ENCODE data around the gene MRPL33. TPM values are rescaled to one million over a fixed set of nuclear protein-coding genes. Genes with fewer than 3 reads are reported as not detected.
A peak's percentile ranks its signal among the peaks of the same experiment; 100 is the strongest.

MRPL33 gene
- total and polyA plus RNA-seq, 2 of the 13 experiments (the other 11 are each of a cell fraction or from before 2014, with no cell fraction given), result 69.7 to 218 TPM

DNA sequence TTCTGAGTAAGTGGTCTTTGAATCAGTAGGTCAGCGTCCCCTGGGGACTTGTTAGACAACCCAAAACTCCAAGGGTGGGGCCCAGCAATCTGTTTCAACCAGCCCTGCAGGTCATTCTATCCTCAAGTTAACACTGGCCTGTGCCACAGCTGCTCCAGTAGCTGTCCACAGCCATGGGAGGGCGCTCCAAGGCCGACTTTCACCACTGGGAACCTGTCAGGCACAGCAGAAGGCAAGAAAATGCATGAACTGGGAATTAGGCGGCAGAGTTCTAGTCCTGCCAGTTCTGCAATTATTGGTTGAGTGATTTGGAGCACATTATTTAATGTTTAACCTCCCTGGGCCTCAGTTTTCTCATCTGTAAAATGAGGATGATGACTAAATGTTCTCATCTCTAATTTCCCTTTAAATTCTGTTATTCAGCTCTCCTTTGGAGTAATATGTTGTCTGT lies 17.4 kb upstream of the MRPL33 start (continued):
- TF ChIP-seq, protein P1, sequence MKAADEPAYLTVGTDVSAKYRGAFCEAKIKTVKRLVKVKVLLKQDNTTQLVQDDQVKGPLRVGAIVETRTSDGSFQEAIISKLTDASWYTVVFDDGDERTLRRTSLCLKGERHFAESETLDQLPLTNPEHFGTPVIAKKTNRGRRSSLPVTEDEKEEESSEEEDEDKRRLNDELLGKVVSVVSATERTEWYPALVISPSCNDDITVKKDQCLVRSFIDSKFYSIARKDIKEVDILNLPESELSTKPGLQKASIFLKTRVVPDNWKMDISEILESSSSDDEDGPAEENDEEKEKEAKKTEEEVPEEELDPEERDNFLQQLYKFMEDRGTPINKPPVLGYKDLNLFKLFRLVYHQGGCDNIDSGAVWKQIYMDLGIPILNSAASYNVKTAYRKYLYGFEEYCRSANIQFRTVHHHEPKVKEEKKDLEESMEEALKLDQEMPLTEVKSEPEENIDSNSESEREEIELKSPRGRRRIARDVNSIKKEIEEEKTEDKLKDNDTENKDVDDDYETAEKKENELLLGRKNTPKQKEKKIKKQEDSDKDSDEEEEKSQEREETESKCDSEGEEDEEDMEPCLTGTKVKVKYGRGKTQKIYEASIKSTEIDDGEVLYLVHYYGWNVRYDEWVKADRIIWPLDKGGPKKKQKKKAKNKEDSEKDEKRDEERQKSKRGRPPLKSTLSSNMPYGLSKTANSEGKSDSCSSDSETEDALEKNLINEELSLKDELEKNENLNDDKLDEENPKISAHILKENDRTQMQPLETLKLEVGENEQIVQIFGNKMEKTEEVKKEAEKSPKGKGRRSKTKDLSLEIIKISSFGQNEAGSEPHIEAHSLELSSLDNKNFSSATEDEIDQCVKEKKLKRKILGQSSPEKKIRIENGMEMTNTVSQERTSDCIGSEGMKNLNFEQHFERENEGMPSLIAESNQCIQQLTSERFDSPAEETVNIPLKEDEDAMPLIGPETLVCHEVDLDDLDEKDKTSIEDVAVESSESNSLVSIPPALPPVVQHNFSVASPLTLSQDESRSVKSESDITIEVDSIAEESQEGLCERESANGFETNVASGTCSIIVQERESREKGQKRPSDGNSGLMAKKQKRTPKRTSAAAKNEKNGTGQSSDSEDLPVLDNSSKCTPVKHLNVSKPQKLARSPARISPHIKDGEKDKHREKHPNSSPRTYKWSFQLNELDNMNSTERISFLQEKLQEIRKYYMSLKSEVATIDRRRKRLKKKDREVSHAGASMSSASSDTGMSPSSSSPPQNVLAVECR (CRISPR knock-in tag; IDR thresholded peaks at IDR 0.05; ENCODE audit: borderline replicate concordance), result peak; percentile 72; the same call in 1 of the 2 replicates
- no peak for TF ChIP-seq HOXA7 (CRISPR knock-in tag; IDR thresholded peaks at IDR 0.05)
- TF ChIP-seq MED1 (CRISPR knock-in tag; IDR thresholded peaks at IDR 0.05), result peak; percentile 53; the same call in 1 of the 2 replicates
- TF ChIP-seq, protein P2, sequence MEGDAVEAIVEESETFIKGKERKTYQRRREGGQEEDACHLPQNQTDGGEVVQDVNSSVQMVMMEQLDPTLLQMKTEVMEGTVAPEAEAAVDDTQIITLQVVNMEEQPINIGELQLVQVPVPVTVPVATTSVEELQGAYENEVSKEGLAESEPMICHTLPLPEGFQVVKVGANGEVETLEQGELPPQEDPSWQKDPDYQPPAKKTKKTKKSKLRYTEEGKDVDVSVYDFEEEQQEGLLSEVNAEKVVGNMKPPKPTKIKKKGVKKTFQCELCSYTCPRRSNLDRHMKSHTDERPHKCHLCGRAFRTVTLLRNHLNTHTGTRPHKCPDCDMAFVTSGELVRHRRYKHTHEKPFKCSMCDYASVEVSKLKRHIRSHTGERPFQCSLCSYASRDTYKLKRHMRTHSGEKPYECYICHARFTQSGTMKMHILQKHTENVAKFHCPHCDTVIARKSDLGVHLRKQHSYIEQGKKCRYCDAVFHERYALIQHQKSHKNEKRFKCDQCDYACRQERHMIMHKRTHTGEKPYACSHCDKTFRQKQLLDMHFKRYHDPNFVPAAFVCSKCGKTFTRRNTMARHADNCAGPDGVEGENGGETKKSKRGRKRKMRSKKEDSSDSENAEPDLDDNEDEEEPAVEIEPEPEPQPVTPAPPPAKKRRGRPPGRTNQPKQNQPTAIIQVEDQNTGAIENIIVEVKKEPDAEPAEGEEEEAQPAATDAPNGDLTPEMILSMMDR (CRISPR knock-in tag; IDR thresholded peaks at IDR 0.05), result peak; percentile 99
- TF ChIP-seq CBX5 (CRISPR knock-in tag; IDR thresholded peaks at IDR 0.05; ENCODE audit: borderline replicate concordance), result peak; percentile 87; the same call in 1 of the 2 replicates
- 0 out of 2 replicates have a peak, but pooled peaks have one; percentile 40 for TF ChIP-seq ZNF790 (CRISPR knock-in tag; IDR thresholded peaks at IDR 0.05; ENCODE audit: borderline replicate concordance)
- TF ChIP-seq ZFP36L1 (CRISPR knock-in tag; IDR thresholded peaks at IDR 0.05), result 0 out of 2 replicates have a peak, but pooled peaks have one; percentile 43
- TF ChIP-seq ZBTB3 (CRISPR knock-in tag; IDR thresholded peaks at IDR 0.05; ENCODE audit: borderline replicate concordance, low read depth), result no peak
- TF ChIP-seq KLF13 (CRISPR knock-in tag; IDR thresholded peaks at IDR 0.05), result no peak
- TF ChIP-seq, protein P3, sequence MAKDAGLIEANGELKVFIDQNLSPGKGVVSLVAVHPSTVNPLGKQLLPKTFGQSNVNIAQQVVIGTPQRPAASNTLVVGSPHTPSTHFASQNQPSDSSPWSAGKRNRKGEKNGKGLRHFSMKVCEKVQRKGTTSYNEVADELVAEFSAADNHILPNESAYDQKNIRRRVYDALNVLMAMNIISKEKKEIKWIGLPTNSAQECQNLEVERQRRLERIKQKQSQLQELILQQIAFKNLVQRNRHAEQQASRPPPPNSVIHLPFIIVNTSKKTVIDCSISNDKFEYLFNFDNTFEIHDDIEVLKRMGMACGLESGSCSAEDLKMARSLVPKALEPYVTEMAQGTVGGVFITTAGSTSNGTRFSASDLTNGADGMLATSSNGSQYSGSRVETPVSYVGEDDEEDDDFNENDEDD (CRISPR knock-in tag; IDR thresholded peaks at IDR 0.05; ENCODE audit: borderline replicate concordance), result peak; percentile 27; the same call in 1 of the 2 replicates
- no peak for TF ChIP-seq ZNF75D (CRISPR knock-in tag; IDR thresholded peaks at IDR 0.05; ENCODE audit: borderline replicate concordance)
- TF ChIP-seq, protein P4, sequence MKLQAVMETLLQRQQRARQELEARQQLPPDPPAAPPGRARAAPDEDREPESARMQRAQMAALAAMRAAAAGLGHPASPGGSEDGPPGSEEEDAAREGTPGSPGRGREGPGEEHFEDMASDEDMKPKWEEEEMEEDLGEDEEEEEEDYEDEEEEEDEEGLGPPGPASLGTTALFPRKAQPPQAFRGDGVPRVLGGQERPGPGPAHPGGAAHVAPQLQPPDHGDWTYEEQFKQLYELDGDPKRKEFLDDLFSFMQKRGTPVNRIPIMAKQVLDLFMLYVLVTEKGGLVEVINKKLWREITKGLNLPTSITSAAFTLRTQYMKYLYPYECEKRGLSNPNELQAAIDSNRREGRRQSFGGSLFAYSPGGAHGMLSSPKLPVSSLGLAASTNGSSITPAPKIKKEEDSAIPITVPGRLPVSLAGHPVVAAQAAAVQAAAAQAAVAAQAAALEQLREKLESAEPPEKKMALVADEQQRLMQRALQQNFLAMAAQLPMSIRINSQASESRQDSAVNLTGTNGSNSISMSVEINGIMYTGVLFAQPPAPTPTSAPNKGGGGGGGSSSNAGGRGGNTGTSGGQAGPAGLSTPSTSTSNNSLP (IDR thresholded peaks at IDR 0.05; ENCODE audit: low read depth, low read length), result 0 out of 2 replicates have a peak, but pooled peaks have one; percentile 39
- TF ChIP-seq ZFP62 (CRISPR knock-in tag; IDR thresholded peaks at IDR 0.05), result no peak
- TF ChIP-seq YEATS2 (CRISPR knock-in tag; IDR thresholded peaks at IDR 0.05; ENCODE audit: borderline replicate concordance), result peak; percentile 66; the same call in 1 of the 2 replicates
- peak; percentile 56; the same call in 1 of the 2 replicates for TF ChIP-seq MEIS2 (CRISPR knock-in tag; IDR thresholded peaks at IDR 0.05)
- TF ChIP-seq ZC3H4 (CRISPR knock-in tag; IDR thresholded peaks at IDR 0.05; ENCODE audit: borderline replicate concordance), result peak; percentile 68; the same call in 1 of the 2 replicates
- peak; percentile 99 for TF ChIP-seq STAG1 (CRISPR knock-in tag; IDR thresholded peaks at IDR 0.05)
- 0 out of 2 replicates have a peak, but pooled peaks have one; percentile 20 for TF ChIP-seq RBFOX2 (IDR thresholded peaks at IDR 0.05; ENCODE audit: low read depth, low read length)
